NCI-H2227 treated with DMSO at 0.1 percent for 48 hours (cell line): ENCODE measurements around the gene SPARCL1.
A peak's percentile ranks its signal among the peaks of the same experiment; 100 is the strongest.

Source experiments
- DNase-seq: peaks from one replicate; lab custom pipeline; 2025; lab: John Stamatoyannopoulos, UW

The SPARCL1 gene

DNA sequence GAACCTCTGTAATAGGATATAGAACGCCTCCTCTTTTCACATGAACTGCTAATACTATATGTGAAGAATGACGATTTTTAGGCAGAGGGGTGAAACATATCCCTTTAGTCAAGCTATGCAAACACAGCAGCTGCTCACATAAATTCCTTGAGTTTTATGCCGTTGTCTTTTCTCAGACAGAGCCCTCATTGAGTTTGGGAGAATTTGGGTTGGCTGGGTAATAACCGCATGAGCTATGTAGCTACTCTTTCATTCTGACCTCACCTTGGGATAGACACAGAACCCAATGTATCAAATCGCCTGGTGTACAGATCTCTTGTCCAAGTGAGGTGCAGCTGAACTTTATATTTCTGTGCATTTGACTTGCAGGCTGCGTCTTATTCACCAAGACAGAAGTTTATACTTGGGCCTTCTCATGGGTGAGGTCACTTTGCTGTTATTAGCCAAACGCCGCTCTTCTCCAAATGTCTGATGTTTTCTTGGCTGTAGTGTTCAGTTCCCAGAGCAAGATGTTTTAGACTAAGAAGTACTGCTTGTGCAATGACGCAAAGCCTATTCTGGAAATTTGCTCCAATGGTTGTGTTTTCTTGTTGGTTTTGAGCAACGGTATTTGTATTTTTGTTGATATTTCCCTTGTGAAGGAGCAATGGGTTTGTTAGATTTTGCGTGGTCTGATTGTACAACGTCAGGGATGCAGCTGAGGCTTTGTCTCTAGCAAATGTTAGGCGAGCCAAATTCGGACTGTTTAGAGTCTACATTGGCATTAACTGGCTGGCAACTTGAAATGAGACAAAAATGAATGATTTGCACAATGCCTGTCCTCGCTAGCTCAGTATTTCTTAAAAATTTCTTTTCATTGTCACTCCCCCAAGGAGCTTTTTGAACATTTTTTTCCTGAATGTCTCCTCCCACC, 11.2 kb upstream of the SPARCL1 start:
- no peak for DNase-seq

DNA sequence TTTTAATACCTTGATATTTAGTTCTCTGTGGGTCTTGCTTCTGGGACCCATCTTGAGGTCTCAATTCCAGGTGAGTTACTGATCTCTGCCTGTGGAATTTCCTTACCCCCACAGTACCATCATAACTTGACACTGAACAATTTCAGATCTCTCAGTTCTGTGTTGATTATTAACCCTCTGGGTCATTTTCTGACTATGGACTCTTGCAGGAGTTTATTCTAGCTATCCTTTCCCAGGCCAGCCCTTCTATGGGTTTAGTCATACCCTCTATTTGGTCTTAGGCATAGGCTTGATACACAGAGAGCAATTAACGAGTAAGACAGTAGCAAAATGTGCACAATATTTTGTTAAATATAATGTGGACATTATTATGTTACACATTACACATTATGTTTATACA, 3.7 kb upstream of the SPARCL1 start:
- DNase-seq: no peak

DNA sequence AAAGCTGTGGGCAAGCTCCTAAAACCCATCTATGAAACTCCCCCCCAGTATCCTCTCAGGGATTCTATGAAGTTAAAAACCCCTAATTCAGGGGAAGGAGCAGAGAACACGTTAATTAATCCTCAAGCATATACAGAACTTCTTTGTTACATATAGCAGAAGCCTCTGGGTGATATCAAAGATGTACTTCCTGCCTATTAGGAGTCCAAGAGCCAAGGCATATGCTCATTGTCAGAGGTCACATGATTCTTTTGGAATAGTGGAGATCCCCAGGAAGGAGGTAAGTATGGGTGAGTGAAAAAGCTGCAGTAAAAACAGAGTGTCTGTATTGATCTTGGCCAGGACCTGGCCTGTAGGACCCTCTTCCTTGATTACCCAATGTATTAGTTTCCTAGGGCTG, 2.9 kb upstream of the SPARCL1 start:
- DNase-seq: no peak

DNA sequence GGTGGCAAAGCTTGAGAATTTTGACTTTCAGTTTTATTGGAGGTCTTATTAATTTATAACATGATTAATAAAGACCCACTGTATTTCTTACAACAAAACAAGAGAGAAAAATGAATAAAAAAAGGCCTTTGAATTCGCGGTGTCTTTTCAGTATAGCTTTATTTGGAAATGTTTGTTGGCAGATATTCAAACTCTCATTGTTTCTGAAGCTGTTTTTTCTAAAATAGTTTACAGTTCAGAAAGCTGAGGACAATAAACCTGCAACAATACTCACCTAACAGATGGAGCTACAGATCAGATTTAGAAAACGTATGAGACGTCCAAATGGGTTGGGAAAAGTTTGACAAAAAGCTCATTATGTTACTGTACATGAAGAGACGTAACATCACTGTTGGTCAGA, 2.4 kb upstream of the SPARCL1 start:
- DNase-seq: no peak

DNA sequence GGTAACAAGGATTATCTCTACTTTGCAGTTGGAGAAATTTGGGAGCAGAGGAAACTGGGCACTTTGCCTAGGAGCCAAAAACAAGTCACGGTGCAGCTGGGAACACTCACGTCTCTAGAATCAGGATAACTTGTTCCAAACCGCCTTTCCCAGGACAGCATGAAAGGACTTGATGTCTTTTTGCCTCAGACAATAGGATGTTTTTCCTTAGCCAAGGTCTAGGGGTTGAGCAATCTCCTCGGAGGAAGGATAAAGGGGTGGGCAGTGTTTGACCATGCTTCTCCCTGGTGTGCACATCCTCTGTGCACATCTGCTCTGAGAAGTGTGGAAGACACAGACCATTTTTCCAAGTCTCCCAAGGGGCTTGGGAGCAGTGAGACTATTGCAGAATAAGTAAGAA, 1.7 kb upstream of the SPARCL1 start:
- DNase-seq: no peak

DNA sequence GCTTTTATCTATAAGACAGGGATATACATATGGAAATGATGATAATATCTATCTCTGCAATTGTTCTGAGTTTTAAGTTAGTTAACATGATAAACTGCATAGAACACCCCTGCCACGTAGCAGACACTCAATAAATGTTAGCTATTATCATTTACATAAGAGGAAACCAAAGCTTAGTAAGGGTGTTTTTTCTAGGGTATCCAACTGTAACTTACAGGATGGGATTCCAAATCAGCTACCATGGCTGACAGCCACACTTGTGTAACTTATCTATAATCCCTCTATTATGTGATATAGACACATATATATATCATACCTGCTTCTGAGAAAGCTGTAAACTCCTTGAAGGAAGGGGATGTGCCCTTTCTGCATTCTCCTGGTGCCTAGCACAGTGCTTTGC, 1.1 kb upstream of the SPARCL1 start:
- no peak for DNase-seq

DNA sequence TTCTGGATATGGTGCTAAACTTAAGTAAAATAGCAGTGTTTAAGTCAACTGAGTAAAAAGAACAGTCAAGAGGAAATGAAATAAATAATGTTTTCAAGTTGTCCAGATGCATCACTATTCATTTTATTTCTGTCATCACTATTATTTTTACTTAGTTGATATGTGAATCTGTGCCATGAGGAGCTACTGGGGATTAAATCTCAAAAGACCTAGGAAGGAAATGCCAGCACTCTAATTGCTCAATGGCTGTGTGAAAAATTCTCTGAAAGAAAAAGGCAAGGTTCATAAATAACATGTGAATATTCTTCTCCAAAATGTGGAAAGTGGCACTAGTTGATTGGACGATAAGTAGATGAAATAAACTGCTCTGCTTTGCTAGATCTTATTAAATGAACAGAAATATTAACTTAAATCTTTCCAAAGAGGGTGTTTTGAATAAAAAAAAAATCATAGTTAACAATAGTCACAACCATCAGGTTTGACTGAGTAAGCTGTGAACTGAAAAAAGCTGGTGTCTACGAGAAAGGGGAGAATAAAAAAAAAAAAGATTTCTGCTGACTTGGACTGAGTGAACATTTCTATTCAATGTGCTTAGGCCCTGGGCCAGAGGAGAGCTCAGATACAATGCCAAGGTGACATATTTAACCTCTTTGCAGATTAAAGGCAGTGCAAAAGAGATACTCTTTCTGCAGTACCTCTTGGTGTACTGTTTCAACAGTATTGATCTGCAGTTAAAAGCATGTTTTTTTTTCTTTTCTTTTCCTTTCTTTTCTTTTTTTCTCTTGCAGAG, 1.6 kb downstream of the SPARCL1 start:
- DNase-seq: peak; percentile 5

DNA sequence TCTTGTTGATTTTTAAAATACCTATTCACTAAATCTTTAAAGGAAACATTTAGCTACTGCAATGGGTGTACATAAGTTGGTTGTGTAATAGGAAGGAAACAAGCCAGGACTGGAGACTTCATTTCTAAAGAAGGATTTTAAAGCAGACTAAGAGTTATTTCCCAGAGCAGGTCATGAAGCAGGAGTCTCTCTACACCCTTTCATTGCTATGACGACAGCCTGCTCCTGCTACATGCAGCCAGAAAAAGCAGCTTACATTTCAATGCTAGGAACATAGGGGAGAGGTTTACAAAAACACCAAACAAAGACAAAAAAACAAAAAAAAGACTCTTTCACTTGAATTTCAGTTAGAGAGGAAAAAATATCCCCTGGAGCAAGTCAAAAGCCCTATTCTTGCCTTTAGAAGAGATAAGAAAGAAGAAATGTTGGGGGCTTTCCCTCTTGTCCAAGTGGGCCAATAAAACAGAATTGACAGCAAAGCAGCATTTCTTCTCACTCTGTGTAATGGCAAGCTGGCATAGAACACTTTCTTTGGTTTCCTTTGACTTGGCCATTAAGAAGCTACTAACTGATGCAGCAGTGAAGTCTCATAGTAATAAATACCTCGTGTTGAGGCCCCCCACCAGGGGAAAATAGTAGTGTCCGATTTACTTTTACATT, 3.4 kb downstream of the SPARCL1 start:
- DNase-seq: no peak

DNA sequence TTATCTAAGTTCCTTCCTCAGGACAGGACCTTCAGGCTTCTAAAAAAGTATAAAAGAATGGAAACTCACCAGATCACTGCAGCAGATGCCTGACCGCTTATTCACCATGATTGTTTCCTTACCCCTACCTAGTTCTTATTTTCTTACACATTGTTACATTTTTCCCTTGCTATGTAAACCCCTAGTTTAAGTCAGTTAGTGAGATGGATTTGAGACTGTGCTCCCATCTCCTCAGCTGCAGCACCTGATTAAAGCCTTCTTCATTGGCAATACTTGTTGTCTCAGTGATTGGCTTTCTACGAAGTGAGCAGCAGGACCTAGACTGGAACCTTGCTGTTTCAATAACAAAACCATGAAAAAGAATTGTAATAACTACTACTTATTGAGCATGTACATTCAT, 4.7 kb downstream of the SPARCL1 start:
- no peak for DNase-seq

DNA sequence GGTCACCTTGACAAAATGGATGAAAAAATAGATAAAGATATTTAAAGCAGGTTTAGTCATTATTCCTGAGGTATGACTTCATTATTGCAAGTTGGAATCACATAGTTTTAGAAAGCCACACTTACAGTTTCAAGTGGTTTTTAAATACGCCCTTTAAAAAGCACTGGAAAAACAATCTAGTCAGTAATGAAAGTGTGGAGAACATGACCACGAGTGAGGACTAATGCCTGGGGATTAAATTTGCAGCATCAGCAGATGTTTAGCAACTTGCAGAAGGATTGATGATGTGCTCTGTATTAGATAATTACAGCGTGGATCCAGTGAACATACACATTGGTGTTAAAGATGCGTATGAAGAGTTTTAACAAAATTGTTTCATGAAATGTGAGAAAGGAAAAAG, 5.9 kb downstream of the SPARCL1 start:
- no peak for DNase-seq

DNA sequence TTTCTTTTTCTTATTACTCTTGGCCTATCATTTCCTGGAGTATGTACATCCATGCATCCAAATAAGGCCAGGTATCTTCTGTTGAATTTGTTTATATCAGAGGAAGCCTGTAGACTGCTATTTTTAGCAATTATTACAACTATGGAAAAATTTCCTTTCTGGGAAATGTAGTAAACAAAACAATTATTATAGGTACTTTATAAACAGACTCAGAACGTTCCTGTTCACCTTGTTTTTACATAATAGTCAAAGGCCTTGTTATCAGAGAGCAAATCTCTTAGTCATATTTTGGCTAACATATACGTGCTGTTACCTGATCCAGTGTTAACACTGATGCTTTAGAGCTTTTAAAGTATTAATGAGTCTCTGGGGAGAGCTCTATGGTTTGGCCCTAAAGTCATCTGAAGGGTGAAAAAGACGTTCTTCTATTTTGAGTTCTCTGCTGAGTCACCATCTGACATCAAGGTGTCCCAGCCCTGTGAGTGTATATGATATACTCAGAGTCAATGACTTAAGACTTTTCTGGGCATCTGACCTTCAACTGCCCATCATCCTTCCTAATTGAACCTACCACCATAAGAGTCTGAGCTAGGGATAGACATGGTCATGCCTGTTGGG, 7.3 kb downstream of the SPARCL1 start:
- no peak for DNase-seq

DNA sequence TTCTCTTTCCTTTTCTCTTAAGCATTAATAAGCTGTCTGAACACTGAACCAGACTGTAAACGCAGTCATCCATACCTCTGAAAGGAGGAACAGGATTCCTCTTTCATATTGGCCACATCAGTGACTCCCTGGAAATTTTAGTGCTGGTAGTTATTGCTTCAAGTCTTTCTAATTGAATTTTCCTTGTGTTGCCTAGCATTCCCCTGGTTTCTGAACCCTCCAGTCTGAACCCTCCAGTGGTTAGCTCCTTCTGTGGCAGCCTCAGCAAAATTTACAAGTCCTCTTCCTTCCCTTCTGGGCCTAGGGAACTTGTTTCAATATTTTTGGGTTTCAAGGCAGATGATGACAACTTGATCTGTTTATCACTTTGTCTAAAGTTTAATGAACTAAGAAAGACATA, 7.9 kb downstream of the SPARCL1 start:
- no peak for DNase-seq

DNA sequence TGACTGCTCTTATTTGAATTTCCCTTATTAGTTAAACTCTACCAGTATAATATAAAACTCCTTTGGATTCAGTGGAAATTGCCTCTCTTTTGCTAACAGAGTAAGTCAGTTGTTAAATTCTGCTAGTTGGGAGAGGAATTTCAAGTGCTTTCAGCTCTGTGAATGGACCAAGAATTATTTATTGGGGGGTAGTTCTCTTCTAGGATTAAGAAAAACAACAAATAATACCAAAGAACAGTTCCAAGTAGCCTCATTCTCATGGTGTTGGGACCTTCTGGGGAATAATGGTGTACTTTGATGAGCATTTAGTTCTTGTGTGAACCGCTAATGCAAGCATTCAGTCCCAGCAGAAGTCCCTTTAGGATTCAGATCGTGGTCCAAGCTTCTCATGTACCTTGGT, 11.6 kb downstream of the SPARCL1 start:
- no peak for DNase-seq

DNA sequence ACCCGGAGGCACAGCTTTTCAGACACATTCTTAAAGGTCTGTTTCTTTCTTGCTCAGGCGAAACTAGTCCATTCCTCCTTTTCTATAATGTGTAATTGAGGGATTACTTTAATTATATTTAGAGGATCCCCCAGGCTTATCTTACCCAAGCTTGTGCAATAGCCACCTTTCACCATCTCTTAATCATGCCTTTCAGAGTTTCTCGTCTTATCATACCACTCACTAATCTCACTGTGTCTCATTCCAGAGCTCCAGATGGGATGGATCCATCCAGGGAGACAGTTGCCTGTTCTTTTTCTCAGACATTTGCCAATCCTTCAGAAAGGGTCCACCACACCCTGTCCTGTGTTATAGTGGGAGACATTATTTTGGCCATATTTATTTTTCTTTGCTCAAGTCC, 12.5 kb downstream of the SPARCL1 start:
- DNase-seq: no peak

DNA sequence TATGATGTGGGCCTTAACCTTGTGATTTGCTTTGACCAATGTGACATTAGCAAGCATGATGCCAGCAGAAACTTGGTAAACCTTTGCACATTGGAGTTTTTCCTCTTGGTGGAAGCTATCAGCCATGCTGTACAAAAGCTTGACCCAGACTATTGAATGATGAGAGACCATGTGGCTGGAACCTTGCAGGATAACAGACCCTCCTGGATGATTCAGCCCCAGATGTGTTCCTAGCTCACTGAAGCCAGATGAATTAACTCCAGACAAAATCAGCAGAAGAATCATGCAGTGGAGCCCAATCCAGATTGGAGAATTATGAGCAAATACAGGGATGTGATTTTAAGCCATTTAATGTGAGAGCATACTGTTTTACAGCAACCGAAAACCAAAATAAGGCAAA, 16.8 kb downstream of the SPARCL1 start:
- no peak for DNase-seq

DNA sequence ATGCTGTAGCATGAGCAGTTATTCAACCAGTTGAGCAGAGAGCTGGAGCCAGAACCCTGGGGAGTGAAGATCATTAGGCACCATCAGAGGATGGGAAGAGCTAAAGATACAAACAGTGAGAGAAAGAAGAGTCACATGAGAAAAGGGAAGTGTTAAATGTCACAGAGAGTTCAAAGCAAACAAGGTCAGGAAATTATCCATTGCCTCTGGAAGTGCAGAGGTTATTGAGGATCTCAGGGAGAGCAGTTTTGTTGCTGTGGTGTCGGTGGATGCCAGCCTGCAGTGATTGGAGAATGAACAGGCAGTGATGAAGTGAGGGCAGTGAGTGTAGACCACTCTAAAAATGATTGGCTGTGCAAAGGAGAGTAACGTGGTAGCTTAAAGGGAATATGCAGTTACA, 17.7 kb downstream of the SPARCL1 start:
- DNase-seq: no peak

DNA sequence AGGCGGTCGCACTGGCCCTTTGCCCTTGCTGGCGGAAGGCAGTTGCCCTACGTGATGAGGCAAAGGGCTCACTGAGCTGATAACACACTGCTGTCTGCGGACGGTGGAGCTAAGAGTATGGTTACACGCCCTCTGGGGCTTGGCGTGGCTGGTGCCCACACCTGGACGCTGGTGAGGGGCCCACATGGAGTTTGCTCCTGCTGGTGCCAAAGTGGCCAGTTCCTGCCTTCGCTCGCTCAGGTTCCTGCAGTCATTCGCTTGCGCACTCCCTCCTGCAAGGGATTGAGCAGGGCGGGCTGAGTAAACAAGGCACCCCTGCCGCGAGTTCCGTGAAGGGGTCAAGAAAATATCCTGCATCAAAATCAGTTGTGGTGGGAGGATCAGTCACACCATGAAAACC, 18.4 kb downstream of the SPARCL1 start:
- DNase-seq: no peak

DNA sequence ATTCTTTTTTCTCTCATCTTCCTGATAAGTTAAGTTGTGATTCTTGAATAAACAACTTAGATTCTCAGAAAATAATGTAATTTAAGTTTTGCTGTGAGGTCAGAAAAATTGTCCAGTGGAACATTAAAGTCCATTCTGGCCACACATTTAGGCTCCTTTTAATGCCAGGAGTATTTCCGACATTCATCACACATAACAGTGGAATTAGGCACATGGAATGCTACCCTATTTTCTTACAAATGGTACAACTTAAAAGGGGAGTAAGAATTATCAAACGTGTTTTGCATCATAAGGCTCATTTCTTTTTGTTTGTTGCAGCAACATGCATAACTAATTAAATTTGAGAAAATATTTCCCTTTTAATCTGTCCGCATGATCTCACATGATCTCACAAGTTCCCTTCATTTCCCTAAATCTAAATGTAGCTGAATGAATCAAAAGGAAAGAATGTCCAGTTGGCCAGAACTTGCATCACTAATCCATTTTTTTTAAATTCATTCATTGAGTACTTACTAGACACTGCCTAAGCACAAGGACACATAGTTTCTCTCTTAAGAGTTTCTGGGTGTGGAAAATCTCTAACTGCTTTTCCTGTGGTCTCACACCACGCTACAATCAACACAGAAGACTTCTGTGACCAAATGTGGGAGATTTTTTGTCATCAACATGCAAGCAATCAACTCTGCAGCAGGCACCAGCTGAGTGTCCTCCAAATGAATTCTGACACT, 22.0 kb downstream of the SPARCL1 start:
- no peak for DNase-seq

DNA sequence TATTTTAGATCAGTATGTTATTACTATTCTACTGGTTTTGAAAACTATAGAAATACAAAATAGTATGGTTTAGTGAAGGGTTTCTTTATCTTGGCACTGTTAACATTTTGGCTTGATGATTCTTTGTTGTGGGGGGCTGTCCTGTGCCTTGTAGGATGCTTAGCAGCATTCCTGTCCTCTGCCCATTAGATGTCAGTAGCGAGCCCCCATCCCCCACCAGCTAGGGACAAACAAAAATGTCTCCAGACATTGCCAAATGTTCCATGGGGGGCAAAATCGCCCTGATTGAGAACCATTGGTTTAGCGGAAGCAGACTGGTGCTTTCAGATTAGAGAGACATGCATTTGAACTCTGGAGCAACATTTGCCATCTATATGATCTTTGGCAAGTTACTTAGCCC, 23.3 kb downstream of the SPARCL1 start:
- no peak for DNase-seq

DNA sequence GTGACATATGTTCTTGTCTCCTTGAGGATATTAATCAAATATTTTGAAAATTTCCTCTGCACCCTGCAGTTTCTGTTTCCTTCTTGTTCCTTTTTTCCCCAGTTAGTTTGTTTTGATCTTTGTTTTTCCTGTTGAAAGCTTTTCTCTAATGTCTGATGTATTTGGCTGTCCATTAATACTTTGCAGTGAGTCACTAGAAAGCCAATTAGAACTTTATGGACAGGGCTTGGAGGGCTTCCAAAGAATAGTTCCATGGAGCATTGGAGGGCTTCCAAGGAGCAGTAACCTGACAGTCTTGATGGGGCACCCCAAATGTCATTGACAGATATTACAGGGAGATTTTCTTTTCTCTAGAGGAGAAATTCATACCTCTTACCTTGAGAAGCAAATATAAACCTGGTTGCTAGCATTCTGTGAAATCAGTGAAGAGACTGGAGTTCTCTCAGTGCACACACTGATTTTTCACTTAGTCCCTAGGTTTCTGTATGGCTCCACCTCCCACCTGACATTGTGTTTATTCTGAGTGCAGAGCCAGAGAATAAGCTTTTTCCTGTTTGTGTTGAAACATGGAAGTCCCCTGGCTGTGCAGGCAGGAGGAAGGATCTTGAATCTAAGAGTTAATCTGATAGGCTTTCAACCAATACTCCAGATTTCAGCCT, 26.5 kb downstream of the SPARCL1 start:
- no peak for DNase-seq

DNA sequence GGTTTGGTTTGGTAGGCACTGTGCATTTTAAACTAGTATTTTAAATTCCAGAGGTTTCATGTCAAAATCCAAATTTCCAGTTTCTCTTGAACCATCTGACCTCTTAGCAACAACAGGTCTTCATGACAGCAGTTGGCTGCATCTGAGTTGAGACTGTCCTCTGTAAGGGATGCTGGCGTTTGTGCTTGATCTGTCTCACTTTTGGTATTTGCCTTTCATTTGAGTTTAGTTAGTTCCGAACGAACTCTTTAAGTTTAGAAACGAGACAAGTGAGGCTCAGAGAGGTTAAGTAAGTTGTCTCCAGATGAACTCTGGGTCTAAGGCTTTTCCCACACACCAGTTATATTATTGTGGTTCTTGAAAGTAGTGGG, 29.1 kb downstream of the SPARCL1 start:
- no peak for DNase-seq
